ENCODE results near the gene HNF1B.

- TF ChIP-seq POLR2A (IDR thresholded peaks at IDR 0.05; ENCODE audit: low read depth, low read length) = no peak
- no peak for TF ChIP-seq POLR2AphosphoS5 (IDR thresholded peaks at IDR 0.05; ENCODE audit: low read depth, low read length)
- no peak for TF ChIP-seq SPI1 (IDR thresholded peaks at IDR 0.05; ENCODE audit: low read depth, low read length)
- no peak for TF ChIP-seq TAF1 (IDR thresholded peaks at IDR 0.05; ENCODE audit: low read depth, low read length)
Observed at GRCh38 chr17:37737081-37737480, 7.8 kb downstream of the HNF1B start.
